C4-2B (cell line): ENCODE measurements around the gene SLC35F2.

Experiments used
- H3K27ac ChIP-seq: fragments of 450-650 bp; 2 replicates; pipeline ENCODE4 v1.5.1; 2017
- ZFX ChIP-seq: fragments of 450-650 bp; IDR thresholded peaks from 2 replicates; pipeline ENCODE4 v1.6.1; 2017
- TF ChIP-seq, protein P1 (sequence below): fragments of 450-650 bp; conservative IDR thresholded peaks from 2 replicates; pipeline ENCODE4 v1.5.1; 2017; ENCODE audit warnings: mild to moderate bottlenecking

The SLC35F2 gene

DNA sequence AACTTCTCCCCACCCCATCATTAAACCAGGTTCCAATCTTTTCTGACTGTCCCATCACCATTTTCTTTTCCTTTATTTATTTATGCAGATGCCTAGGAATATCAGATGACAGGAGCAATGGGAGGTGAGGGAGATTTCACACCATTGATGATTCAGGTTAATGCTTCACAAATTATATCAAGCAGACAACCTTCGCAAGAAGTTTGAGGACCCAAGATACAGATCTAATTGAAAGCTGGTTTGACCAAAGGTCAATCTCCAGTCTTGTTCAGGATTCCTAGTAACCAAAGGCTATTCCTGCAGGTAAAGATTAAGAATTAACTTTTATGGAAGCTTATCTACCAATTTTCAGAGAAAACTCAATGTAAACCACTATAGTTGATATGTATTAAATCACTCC is 54.4 kb downstream of the SLC35F2 start:
- no peak for TF ChIP-seq ZFX
- TF ChIP-seq, protein P1, sequence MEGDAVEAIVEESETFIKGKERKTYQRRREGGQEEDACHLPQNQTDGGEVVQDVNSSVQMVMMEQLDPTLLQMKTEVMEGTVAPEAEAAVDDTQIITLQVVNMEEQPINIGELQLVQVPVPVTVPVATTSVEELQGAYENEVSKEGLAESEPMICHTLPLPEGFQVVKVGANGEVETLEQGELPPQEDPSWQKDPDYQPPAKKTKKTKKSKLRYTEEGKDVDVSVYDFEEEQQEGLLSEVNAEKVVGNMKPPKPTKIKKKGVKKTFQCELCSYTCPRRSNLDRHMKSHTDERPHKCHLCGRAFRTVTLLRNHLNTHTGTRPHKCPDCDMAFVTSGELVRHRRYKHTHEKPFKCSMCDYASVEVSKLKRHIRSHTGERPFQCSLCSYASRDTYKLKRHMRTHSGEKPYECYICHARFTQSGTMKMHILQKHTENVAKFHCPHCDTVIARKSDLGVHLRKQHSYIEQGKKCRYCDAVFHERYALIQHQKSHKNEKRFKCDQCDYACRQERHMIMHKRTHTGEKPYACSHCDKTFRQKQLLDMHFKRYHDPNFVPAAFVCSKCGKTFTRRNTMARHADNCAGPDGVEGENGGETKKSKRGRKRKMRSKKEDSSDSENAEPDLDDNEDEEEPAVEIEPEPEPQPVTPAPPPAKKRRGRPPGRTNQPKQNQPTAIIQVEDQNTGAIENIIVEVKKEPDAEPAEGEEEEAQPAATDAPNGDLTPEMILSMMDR = no peak

DNA sequence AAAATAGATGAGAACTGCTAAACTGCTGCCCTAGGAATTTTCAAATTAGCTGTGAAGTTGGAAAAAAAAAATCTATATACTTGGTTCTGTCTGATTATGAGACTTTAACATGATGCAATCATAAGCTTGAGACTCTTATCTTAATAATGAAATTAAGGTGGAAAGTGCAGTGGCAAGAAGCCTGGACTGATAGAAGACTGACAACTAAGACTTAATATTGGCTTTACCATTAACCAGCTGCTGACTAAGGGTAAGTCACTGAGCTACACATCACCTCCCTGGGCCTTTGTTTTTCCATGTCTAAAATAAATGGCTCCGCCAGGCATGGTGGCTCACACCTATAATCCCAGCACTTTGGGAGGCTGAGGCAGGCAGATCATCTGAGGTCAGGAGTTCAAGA is 56.9 kb downstream of the SLC35F2 start:
- no peak overlapping the region for H3K27ac ChIP-seq
- TF ChIP-seq ZFX = no peak
- TF ChIP-seq, protein P1 = no peak

More for the DNA sequence above, 54.4 kb downstream of the SLC35F2 start:
- H3K27ac ChIP-seq = no peak overlapping the region

DNA sequence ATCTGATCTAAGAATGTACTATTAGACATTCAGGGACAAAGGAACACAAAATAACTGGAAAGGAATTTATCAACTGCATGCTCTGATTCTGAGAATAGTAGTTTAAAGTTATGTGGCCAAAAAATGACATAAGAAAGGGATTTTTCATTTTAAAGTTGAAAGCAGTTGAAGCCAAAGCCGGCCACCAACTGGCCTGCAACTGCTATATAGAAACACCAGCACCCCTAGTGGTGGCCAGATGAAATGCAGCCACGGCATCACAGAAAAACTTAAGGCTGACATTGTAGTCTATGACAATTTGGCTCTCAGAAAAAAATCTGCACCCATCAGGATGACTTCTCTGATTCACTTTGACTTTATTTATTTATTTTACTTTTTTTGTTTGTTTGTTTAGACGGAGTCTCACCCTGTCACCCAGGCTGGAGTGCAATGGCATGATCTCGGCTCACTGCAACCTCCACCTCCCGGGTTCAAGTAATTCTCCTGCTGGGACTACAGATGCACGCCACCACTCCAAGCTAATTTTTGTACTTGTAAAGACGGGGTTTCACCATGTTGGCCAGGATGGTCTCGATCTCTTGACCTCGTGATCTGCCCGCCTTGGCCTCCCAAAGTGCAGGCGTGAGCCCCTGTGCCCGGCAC is 59.2 kb downstream of the SLC35F2 start:
- no peak overlapping the region for H3K27ac ChIP-seq
- TF ChIP-seq, protein P1 = peak; percentile 98
- TF ChIP-seq ZFX = no peak

DNA sequence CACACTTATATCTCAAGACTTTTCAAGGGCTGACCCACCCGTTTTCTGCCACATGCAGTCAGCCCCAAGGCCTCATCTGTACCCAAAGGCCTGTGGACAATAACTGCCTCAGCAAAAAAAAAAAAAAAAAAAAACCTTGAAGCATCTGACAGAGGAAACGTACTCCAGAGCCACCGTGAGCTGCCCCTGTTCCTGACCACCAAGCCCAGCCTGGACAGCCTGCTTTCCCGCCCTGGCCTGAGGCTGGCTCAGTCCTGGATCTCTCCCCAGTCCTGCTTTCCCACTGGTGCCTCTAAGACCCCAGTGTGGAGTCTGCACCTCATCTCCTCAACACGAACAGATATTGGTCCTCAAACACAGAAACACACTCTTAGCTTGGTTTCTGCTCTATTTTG is 66.5 kb downstream of the SLC35F2 start:
- no peak for TF ChIP-seq ZFX
- TF ChIP-seq, protein P1 = no peak
- no peak overlapping the region for H3K27ac ChIP-seq

DNA sequence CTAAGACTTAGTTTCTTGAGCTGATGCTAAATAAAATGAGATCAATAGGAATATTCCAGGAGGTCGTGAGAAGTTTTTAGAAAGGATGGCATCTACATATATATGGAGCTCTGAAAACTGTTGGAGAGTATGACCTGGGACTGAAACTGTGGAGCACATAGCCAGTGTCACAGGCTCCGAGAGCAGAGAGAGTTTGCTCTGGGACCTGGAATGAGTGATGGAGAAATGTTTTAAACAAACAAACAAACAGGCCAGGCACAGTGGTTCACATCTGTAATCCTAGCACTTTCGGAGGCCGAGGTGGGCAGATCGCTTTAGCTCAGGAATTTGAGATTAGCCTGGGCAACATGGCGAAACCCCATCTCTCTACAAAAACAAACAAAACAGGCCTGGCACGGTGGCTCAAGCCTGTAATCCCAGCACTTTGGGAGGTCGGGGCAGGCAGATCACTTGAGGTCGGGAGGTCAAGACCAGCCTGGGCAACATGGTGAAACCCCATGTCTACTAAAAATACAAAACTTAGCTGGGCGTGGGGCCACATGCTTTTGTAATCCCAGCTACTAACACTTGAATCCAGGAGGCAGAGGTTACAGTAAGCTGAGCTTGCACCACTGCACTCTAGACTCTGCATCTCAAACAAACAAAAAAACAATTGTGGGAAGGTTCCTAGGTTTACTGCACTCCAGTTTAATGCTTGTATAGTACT is 67.1 kb downstream of the SLC35F2 start:
- TF ChIP-seq, protein P1 = no peak
- TF ChIP-seq ZFX = no peak
- no peak overlapping the region for H3K27ac ChIP-seq

DNA sequence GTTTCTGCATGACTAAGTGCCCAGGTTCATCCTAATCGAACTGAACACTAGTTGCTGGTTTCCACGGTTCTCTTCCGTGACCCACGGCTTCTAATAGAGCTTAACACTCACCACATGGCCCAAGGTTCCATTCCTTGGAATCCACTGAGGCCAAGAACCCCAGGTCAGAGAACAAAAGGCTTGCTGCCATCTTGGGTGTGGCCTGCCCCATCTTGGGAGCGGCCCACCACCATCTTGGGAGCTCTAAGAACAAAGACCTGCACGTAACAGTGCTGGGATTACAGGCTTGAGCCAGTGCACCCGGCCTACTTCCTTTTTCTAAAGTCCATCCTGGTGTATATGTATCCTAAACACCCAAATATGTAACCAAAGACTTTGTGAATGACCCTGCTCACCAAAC is 68.8 kb downstream of the SLC35F2 start:
- no peak overlapping the region for H3K27ac ChIP-seq
- TF ChIP-seq, protein P1 = no peak
- no peak for TF ChIP-seq ZFX

DNA sequence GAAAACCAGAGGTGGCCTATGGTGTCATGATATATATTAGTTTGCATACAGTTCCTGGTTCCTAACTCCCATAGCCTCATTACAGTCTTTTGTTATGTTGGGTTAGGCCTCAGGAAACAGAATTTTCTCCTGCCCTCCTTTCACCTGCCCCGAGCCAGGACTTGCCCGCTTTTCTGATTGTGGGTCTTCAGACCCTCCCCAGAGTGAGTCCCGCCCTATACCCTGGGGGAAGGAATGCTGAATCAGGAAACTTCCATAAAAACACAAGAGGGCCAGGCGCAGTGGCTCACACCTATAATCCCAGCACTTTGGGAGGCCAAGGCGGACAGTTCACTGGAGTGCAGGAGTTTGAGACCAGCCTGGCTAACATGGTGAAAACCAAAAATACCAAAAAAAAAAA is 70.9 kb downstream of the SLC35F2 start:
- H3K27ac ChIP-seq = no peak overlapping the region
- TF ChIP-seq, protein P1 = no peak
- no peak for TF ChIP-seq ZFX
